HEK293 (cell line): ENCODE results near the gene TIMM9.

ENCODE experiments used
- GLI4 ChIP-seq: fragments of 450-650 bp; formaldehyde crosslinking; IDR thresholded peaks from 2 replicates; pipeline ENCODE4 v1.5.1; 2016; ENCODE audit warnings: missing biosample characterization, missing genetic modification characterization
- RBAK ChIP-seq: fragments of 450-650 bp; formaldehyde crosslinking; IDR thresholded peaks from 2 replicates; pipeline ENCODE4 v1.5.1; 2016; ENCODE audit warnings: missing biosample characterization, missing genetic modification characterization
- SALL2 ChIP-seq: fragments of 450-650 bp; formaldehyde crosslinking; IDR thresholded peaks from 2 replicates; pipeline ENCODE4 v1.5.0; 2017; ENCODE audit warnings: missing biosample characterization, mild to moderate bottlenecking, missing genetic modification characterization, borderline replicate concordance
- SCRT2 ChIP-seq: fragments of 450-650 bp; formaldehyde crosslinking; IDR thresholded peaks from 2 replicates; pipeline ENCODE4 v1.5.1; 2016; ENCODE audit warnings: missing biosample characterization, missing genetic modification characterization
- ZFHX2 ChIP-seq: fragments of 450-650 bp; formaldehyde crosslinking; conservative IDR thresholded peaks from 2 replicates; pipeline ENCODE4 v1.5.1; 2016; ENCODE audit warnings: missing biosample characterization, missing genetic modification characterization
- ZNF16 ChIP-seq: fragments of 450-650 bp; formaldehyde crosslinking; IDR thresholded peaks from 2 replicates; pipeline ENCODE4 v1.5.1; 2016; ENCODE audit warnings: low read depth, missing biosample characterization, missing genetic modification characterization
- ZNF274 ChIP-seq, 2 experiments: fragments of 200-500 bp in 1 of 2; fragments of 450-650 bp in 1 of 2; sonication (Bioruptor generic) in 1 of 2; formaldehyde crosslinking in 1 of 2; IDR thresholded peaks; 2 replicates each; pipeline versions ENCODE4 v1.5.1 to v1.6.1; 2014 to 2016; ENCODE audit warnings: borderline replicate concordance in 1 of 2, inconsistent platforms in 1 of 2, low read length in 1 of 2, missing biosample characterization in 1 of 2, missing genetic modification characterization in 1 of 2
- ZNF292 ChIP-seq: fragments of 450-650 bp; formaldehyde crosslinking; IDR thresholded peaks from 2 replicates; pipeline ENCODE4 v1.5.1; 2016; ENCODE audit warnings: low read depth, missing biosample characterization, missing genetic modification characterization, borderline replicate concordance
- ZNF311 ChIP-seq: fragments of 450-650 bp; formaldehyde crosslinking; IDR thresholded peaks from 2 replicates; pipeline ENCODE4 v1.5.1; 2017; ENCODE audit warnings: missing biosample characterization, missing genetic modification characterization, borderline replicate concordance
- ZNF404 ChIP-seq: fragments of 450-650 bp; formaldehyde crosslinking; IDR thresholded peaks from 2 replicates; pipeline ENCODE4 v1.5.1; 2017; ENCODE audit warnings: missing biosample characterization, missing genetic modification characterization
- ZNF48 ChIP-seq: fragments of 450-650 bp; formaldehyde crosslinking; IDR thresholded peaks from 2 replicates; pipeline ENCODE4 v1.5.1; 2016; ENCODE audit warnings: missing biosample characterization, missing genetic modification characterization
- ZNF544 ChIP-seq: fragments of 450-650 bp; formaldehyde crosslinking; IDR thresholded peaks from 2 replicates; pipeline ENCODE4 v1.5.0; 2017; ENCODE audit warnings: missing biosample characterization, missing genetic modification characterization
- ZNF548 ChIP-seq: fragments of 450-650 bp; formaldehyde crosslinking; IDR thresholded peaks from 2 replicates; pipeline ENCODE4 v1.5.1; 2016; ENCODE audit warnings: missing biosample characterization, missing genetic modification characterization
- ZNF558 ChIP-seq: fragments of 450-650 bp; formaldehyde crosslinking; IDR thresholded peaks from 2 replicates; pipeline ENCODE4 v1.5.1; 2016; ENCODE audit warnings: missing biosample characterization, missing genetic modification characterization
- ZNF621 ChIP-seq: fragments of 450-650 bp; formaldehyde crosslinking; IDR thresholded peaks from 2 replicates; pipeline ENCODE4 v1.5.1; 2017; ENCODE audit warnings: missing biosample characterization, missing genetic modification characterization
- ZNF701 ChIP-seq: fragments of 450-650 bp; formaldehyde crosslinking; IDR thresholded peaks from 2 replicates; pipeline ENCODE4 v1.5.1; 2016; ENCODE audit warnings: missing biosample characterization, missing genetic modification characterization
- ZNF707 ChIP-seq: fragments of 450-650 bp; formaldehyde crosslinking; IDR thresholded peaks from 2 replicates; pipeline ENCODE4 v1.5.1; 2016; ENCODE audit warnings: missing biosample characterization, missing genetic modification characterization
- ZNF747 ChIP-seq: fragments of 450-650 bp; formaldehyde crosslinking; IDR thresholded peaks from 2 replicates; pipeline ENCODE4 v1.5.1; 2016; ENCODE audit warnings: missing biosample characterization, missing genetic modification characterization
- ZNF776 ChIP-seq: fragments of 450-650 bp; formaldehyde crosslinking; IDR thresholded peaks from 2 replicates; pipeline ENCODE4 v1.5.0; 2017; ENCODE audit warnings: missing biosample characterization, missing genetic modification characterization, borderline replicate concordance
- TF ChIP-seq, protein P1 (sequence below): fragments of 450-650 bp; formaldehyde crosslinking; IDR thresholded peaks from 2 replicates; pipeline ENCODE4 v1.5.1; 2016; ENCODE audit warnings: missing biosample characterization, missing genetic modification characterization, low read depth
- TF ChIP-seq, protein P2 (sequence below): fragments of 450-650 bp; formaldehyde crosslinking; IDR thresholded peaks from 2 replicates; pipeline ENCODE4 v1.5.0; 2017; ENCODE audit warnings: missing biosample characterization, missing genetic modification characterization, borderline replicate concordance
- TF ChIP-seq, protein P3 (sequence below): fragments of 450-650 bp; formaldehyde crosslinking; IDR thresholded peaks from 2 replicates; pipeline ENCODE4 v1.5.1; 2016; ENCODE audit warnings: missing biosample characterization, missing genetic modification characterization
- TF ChIP-seq, protein P4 (sequence below): fragments of 450-650 bp; formaldehyde crosslinking; IDR thresholded peaks from 2 replicates; pipeline ENCODE4 v1.5.1; 2016; ENCODE audit warnings: missing biosample characterization, missing genetic modification characterization
- TF ChIP-seq, protein P5 (sequence below): fragments of 450-650 bp; formaldehyde crosslinking; IDR thresholded peaks from 2 replicates; pipeline ENCODE4 v1.5.1; 2016; ENCODE audit warnings: missing biosample characterization, missing genetic modification characterization
- TF ChIP-seq, protein P6 (sequence below): fragments of 450-650 bp; formaldehyde crosslinking; IDR thresholded peaks from 2 replicates; pipeline ENCODE4 v1.5.1; 2016; ENCODE audit warnings: missing biosample characterization, missing genetic modification characterization
- TF ChIP-seq, protein P7 (sequence below): fragments of 450-650 bp; formaldehyde crosslinking; IDR thresholded peaks from 2 replicates; pipeline ENCODE4; 2016; ENCODE audit warnings: missing biosample characterization, missing genetic modification characterization

TIMM9 gene

DNA sequence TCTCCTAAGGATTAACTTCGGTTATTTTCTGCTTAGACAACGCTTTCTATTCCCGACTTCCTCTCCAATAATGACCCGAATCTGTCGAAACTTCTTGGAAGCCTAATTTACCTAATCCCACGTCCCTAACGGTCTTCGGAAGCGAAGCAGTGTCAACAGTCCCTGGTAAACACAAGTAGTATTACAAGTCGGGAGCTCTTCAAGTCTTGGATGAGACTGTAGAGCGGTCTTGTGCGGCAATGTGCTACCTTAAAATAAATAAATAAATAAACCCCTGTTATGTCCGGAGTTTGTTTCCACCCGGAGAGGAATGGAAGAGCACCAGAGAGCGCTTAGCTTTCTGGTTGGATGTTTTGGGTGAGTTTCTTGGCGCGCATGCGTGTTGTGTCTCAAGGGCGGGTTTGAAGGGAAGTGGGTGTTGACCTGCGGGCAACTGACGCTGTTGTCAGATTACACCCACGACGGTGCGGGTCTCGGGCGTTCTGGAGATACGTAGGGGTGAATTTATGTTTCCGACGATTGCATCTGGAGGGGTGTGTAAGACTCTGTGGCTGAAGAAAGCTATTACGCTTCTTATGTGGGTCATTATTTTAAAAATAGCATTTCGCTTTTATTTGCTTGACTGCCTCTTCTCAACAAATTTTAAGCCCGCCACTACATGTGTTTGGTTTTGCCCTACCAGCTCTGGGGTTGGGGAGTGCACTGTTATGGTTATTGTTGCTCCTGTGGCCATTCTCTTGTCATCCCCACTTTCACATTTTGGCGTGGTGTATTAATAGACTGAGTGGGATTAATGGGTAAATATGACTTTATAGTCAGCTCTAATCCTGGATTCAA lies at the start of gene TIMM9, which contains the start of gene KIAA0586 (continued):
- TF ChIP-seq ZNF274 (IDR thresholded peaks at IDR 0.05; ENCODE audit: low read length) (no peak), ZNF274 (tag by site-specific recombination; IDR thresholded peaks at IDR 0.05; ENCODE audit: borderline replicate concordance) (no peak), ZNF48 (tag by site-specific recombination) (no peak), RBAK (0 out of 2 replicates have a peak, but pooled peaks have one; percentile 25), ZNF701 (tag by site-specific recombination) (0 out of 2 replicates have a peak, but pooled peaks have one; percentile 12), SALL2 (tag by site-specific recombination) (0 out of 2 replicates have a peak, but pooled peaks have one; percentile 48), ZNF707 (tag by site-specific recombination) (no peak), GLI4 (tag by site-specific recombination) (no peak), ZNF404 (tag by site-specific recombination) (0 out of 2 replicates have a peak, but pooled peaks have one; percentile 23), ZNF311 (tag by site-specific recombination) (no peak), SCRT2 (0 out of 2 replicates have a peak, but pooled peaks have one; percentile 12), ZNF16 (tag by site-specific recombination) (no peak), ZNF548 (tag by site-specific recombination) (no peak), ZNF621 (tag by site-specific recombination) (no peak), ZNF558 (tag by site-specific recombination) (0 out of 2 replicates have a peak, but pooled peaks have one; percentile 24), ZNF292 (tag by site-specific recombination) (no peak), ZNF776 (no peak), ZNF747 (tag by site-specific recombination) (no peak), ZFHX2 (tag by site-specific recombination) (peak; percentile 85), ZNF544 (tag by site-specific recombination) (no peak)
- TF ChIP-seq, protein P1, sequence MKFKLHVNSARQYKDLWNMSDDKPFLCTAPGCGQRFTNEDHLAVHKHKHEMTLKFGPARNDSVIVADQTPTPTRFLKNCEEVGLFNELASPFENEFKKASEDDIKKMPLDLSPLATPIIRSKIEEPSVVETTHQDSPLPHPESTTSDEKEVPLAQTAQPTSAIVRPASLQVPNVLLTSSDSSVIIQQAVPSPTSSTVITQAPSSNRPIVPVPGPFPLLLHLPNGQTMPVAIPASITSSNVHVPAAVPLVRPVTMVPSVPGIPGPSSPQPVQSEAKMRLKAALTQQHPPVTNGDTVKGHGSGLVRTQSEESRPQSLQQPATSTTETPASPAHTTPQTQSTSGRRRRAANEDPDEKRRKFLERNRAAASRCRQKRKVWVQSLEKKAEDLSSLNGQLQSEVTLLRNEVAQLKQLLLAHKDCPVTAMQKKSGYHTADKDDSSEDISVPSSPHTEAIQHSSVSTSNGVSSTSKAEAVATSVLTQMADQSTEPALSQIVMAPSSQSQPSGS, result 0 out of 2 replicates have a peak, but pooled peaks have one; percentile 2
- TF ChIP-seq, protein P2, sequence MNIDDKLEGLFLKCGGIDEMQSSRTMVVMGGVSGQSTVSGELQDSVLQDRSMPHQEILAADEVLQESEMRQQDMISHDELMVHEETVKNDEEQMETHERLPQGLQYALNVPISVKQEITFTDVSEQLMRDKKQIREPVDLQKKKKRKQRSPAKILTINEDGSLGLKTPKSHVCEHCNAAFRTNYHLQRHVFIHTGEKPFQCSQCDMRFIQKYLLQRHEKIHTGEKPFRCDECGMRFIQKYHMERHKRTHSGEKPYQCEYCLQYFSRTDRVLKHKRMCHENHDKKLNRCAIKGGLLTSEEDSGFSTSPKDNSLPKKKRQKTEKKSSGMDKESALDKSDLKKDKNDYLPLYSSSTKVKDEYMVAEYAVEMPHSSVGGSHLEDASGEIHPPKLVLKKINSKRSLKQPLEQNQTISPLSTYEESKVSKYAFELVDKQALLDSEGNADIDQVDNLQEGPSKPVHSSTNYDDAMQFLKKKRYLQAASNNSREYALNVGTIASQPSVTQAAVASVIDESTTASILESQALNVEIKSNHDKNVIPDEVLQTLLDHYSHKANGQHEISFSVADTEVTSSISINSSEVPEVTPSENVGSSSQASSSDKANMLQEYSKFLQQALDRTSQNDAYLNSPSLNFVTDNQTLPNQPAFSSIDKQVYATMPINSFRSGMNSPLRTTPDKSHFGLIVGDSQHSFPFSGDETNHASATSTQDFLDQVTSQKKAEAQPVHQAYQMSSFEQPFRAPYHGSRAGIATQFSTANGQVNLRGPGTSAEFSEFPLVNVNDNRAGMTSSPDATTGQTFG, result no peak
- TF ChIP-seq, protein P3, sequence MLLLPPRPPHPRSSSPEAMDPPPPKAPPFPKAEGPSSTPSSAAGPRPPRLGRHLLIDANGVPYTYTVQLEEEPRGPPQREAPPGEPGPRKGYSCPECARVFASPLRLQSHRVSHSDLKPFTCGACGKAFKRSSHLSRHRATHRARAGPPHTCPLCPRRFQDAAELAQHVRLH (tag by site-specific recombination), result peak; percentile 96
- TF ChIP-seq, protein P4, sequence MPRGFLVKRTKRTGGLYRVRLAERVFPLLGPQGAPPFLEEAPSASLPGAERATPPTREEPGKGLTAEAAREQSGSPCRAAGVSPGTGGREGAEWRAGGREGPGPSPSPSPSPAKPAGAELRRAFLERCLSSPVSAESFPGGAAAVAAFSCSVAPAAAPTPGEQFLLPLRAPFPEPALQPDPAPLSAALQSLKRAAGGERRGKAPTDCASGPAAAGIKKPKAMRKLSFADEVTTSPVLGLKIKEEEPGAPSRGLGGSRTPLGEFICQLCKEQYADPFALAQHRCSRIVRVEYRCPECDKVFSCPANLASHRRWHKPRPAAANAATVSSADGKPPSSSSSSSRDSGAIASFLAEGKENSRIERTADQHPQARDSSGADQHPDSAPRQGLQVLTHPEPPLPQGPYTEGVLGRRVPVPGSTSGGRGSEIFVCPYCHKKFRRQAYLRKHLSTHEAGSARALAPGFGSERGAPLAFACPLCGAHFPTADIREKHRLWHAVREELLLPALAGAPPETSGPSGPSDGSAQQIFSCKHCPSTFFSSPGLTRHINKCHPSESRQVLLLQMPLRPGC (tag by site-specific recombination), result peak; percentile 42; the same call in 1 of the 2 replicates
- TF ChIP-seq, protein P5, sequence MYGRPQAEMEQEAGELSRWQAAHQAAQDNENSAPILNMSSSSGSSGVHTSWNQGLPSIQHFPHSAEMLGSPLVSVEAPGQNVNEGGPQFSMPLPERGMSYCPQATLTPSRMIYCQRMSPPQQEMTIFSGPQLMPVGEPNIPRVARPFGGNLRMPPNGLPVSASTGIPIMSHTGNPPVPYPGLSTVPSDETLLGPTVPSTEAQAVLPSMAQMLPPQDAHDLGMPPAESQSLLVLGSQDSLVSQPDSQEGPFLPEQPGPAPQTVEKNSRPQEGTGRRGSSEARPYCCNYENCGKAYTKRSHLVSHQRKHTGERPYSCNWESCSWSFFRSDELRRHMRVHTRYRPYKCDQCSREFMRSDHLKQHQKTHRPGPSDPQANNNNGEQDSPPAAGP (tag by site-specific recombination), result peak; percentile 17; the same call in 1 of the 2 replicates
- TF ChIP-seq, protein P6, sequence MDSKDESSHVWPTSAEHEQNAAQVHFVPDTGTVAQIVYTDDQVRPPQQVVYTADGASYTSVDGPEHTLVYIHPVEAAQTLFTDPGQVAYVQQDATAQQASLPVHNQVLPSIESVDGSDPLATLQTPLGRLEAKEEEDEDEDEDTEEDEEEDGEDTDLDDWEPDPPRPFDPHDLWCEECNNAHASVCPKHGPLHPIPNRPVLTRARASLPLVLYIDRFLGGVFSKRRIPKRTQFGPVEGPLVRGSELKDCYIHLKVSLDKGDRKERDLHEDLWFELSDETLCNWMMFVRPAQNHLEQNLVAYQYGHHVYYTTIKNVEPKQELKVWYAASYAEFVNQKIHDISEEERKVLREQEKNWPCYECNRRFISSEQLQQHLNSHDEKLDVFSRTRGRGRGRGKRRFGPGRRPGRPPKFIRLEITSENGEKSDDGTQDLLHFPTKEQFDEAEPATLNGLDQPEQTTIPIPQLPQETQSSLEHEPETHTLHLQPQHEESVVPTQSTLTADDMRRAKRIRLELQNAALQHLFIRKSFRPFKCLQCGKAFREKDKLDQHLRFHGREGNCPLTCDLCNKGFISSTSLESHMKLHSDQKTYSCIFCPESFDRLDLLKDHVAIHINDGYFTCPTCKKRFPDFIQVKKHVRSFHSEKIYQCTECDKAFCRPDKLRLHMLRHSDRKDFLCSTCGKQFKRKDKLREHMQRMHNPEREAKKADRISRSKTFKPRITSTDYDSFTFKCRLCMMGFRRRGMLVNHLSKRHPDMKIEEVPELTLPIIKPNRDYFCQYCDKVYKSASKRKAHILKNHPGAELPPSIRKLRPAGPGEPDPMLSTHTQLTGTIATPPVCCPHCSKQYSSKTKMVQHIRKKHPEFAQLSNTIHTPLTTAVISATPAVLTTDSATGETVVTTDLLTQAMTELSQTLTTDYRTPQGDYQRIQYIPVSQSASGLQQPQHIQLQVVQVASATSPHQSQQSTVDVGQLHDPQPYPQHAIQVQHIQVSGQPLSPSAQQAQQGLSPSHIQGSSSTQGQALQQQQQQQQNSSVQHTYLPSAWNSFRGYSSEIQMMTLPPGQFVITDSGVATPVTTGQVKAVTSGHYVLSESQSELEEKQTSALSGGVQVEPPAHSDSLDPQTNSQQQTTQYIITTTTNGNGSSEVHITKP (tag by site-specific recombination), result peak; percentile 98
- TF ChIP-seq, protein P7, sequence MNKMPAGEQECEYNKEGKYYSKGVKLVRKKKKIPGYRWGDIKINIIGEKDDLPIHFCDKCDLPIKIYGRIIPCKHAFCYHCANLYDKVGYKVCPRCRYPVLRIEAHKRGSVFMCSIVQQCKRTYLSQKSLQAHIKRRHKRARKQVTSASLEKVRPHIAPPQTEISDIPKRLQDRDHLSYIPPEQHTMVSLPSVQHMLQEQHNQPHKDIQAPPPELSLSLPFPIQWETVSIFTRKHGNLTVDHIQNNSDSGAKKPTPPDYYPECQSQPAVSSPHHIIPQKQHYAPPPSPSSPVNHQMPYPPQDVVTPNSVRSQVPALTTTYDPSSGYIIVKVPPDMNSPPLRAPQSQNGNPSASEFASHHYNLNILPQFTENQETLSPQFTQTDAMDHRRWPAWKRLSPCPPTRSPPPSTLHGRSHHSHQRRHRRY (tag by site-specific recombination), result no peak
